ENCODE measurements around the gene RDX.
"Not testable (repeated sequence)": the region's sequence is repeated elsewhere in the genome, so short reads cannot be mapped to it uniquely, and the experiment has no call there.

Gene RDX

GRCh38 chr11:110299006-110299785, 2.8 kb upstream of the RDX start:
- no peak for TF ChIP-seq JUND (IDR thresholded peaks at IDR 0.05; ENCODE audit: low read depth)
- in situ Hi-C loops (cut with HindIII; ENCODE audit: low pct_unique_long_range_greater_than_20kb, low sequenced_read_pairs): no loop called here
- no peak for DNase-seq (ENCODE audit: low read depth in 1 of 2, low spot score in 1 of 2)

- in situ Hi-C loops (cut with HindIII; ENCODE audit: low pct_unique_long_range_greater_than_20kb, low sequenced_read_pairs): no loop called here
- no peak for DNase-seq (ENCODE audit: low read depth in 1 of 2, low spot score in 1 of 2)
- no peak for TF ChIP-seq JUND (IDR thresholded peaks at IDR 0.05; ENCODE audit: low read depth)
These were observed 1.9 kb upstream of the RDX start for GRCh38 chr11:110298301-110298765.

- peak in 1 of 2 experiments; percentile 24 for DNase-seq (ENCODE audit: low read depth in 1 of 2, low spot score in 1 of 2)
- no peak for TF ChIP-seq JUND (IDR thresholded peaks at IDR 0.05; ENCODE audit: low read depth)
- in situ Hi-C loops (cut with HindIII; ENCODE audit: low pct_unique_long_range_greater_than_20kb, low sequenced_read_pairs): no loop called here
These were observed 1.4 kb upstream of the RDX start for GRCh38 chr11:110297726-110298300.

GRCh38 chr11:110297076-110297725, 787 bp upstream of the RDX start:
- DNase-seq (ENCODE audit: low read depth in 1 of 2, low spot score in 1 of 2): peak; percentile 37 to 43
- no peak for TF ChIP-seq JUND (IDR thresholded peaks at IDR 0.05; ENCODE audit: low read depth)
- in situ Hi-C loops (cut with HindIII; ENCODE audit: low pct_unique_long_range_greater_than_20kb, low sequenced_read_pairs): no loop called here

- in situ Hi-C loops (cut with HindIII; ENCODE audit: low pct_unique_long_range_greater_than_20kb, low sequenced_read_pairs): no loop called here
- peak; percentile 66 to 78 for DNase-seq (ENCODE audit: low read depth in 1 of 2, low spot score in 1 of 2)
- no peak for TF ChIP-seq JUND (IDR thresholded peaks at IDR 0.05; ENCODE audit: low read depth)
These were observed 736 bp downstream of the RDX start for GRCh38 chr11:110295531-110296225.

GRCh38 chr11:110295086-110295485, 1.3 kb downstream of the RDX start:
- no peak for TF ChIP-seq JUND (IDR thresholded peaks at IDR 0.05; ENCODE audit: low read depth)
- no peak for DNase-seq (ENCODE audit: low read depth in 1 of 2, low spot score in 1 of 2)
- in situ Hi-C loops (cut with HindIII; ENCODE audit: low pct_unique_long_range_greater_than_20kb, low sequenced_read_pairs): no loop called here

- no peak for DNase-seq (ENCODE audit: low read depth in 1 of 2, low spot score in 1 of 2)
- in situ Hi-C loops (cut with HindIII; ENCODE audit: low pct_unique_long_range_greater_than_20kb, low sequenced_read_pairs): no loop called here
- no peak for TF ChIP-seq JUND (IDR thresholded peaks at IDR 0.05; ENCODE audit: low read depth)
These were observed 1.9 kb downstream of the RDX start for GRCh38 chr11:110294509-110294908.

GRCh38 chr11:110293389-110293788, 3.0 kb downstream of the RDX start:
- in situ Hi-C loops (cut with HindIII; ENCODE audit: low pct_unique_long_range_greater_than_20kb, low sequenced_read_pairs): no loop called here
- no peak for DNase-seq (ENCODE audit: low read depth in 1 of 2, low spot score in 1 of 2)
- TF ChIP-seq JUND (IDR thresholded peaks at IDR 0.05; ENCODE audit: low read depth): no peak

- DNase-seq (ENCODE audit: low read depth in 1 of 2, low spot score in 1 of 2); in situ Hi-C loops (cut with HindIII; ENCODE audit: low pct_unique_long_range_greater_than_20kb, low sequenced_read_pairs): not testable (repeated sequence)
These were observed 4.3 kb downstream of the RDX start for GRCh38 chr11:110292146-110292545.

- in situ Hi-C loops (cut with HindIII; ENCODE audit: low pct_unique_long_range_greater_than_20kb, low sequenced_read_pairs): no loop called here
- no peak for TF ChIP-seq JUND (IDR thresholded peaks at IDR 0.05; ENCODE audit: low read depth)
- DNase-seq (ENCODE audit: low read depth in 1 of 2, low spot score in 1 of 2): no peak
These were observed 5.7 kb downstream of the RDX start for GRCh38 chr11:110290591-110291334.

GRCh38 chr11:110289472-110289871, 6.9 kb downstream of the RDX start:
- in situ Hi-C loops (cut with HindIII; ENCODE audit: low pct_unique_long_range_greater_than_20kb, low sequenced_read_pairs): no loop called here
- no peak for DNase-seq (ENCODE audit: low read depth in 1 of 2, low spot score in 1 of 2)

GRCh38 chr11:110287537-110287936, 8.9 kb downstream of the RDX start:
- DNase-seq (ENCODE audit: low read depth in 1 of 2, low spot score in 1 of 2): no peak
- no peak for TF ChIP-seq JUND (IDR thresholded peaks at IDR 0.05; ENCODE audit: low read depth)
- in situ Hi-C loops (cut with HindIII; ENCODE audit: low pct_unique_long_range_greater_than_20kb, low sequenced_read_pairs): no loop called here

More at GRCh38 chr11:110289472-110289871, 6.9 kb downstream of the RDX start:
- no peak for TF ChIP-seq JUND (IDR thresholded peaks at IDR 0.05; ENCODE audit: low read depth)

Data from T47D (cell line).